GM19372 (cell line): ENCODE results near the gene PRSS12.
"Not testable (repeated sequence)": the region's sequence is repeated elsewhere in the genome, so short reads cannot be mapped to it uniquely, and the experiment has no call there.

ENCODE experiments used
- ATAC-seq: cut with Tn5 transposase; IDR thresholded peaks from one replicate; pipeline ENCODE4 v1.9.1; 2021; ENCODE audit warnings: mild to moderate bottlenecking, low read depth, moderate library complexity; ENCODE audit not compliant: unreplicated experiment

The PRSS12 gene

GRCh38 chr4:118327554-118328241, 25.1 kb downstream of the PRSS12 start:
- ATAC-seq = no peak

DNA sequence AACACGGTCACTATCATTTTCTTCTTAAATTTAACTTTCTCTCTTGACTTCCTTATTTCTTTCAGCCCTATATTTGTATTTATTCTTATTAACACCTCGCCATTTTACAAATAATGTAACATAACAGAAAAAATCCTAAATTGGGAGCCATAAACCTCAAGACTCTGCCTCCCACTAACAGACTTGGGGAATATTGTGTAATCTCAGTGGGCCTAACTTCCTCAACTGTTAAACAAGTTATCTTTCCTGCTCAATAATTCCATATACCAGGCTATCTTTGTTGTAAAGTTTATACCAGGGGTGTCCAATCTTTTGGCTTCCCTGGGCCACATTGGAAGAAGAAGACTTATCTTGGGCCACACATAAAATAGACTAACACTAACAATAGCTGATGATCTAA, 26.2 kb downstream of the PRSS12 start:
- no peak for ATAC-seq

DNA sequence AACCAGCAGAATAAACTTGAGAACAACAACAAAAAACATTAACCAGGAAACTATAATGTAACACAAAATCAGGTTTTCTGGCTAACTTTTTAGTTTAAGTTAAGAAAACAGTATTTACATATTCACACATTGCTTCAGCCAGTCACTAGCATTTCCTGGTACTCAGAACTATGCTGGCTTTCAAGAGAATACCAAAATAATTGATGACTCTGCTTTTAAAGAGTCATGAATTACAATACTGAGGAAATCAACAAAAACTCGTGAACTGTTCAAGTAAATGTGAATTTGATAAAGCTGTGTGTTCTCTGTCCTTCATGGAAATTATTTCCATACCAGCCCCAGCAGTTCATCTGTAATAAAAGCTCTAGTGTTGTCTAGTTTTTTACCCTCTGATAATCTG, 27.4 kb downstream of the PRSS12 start:
- no peak for ATAC-seq

- no peak for ATAC-seq
Measured at GRCh38 chr4:118322831-118323502, 29.8 kb downstream of the PRSS12 start.

- ATAC-seq = no peak
Measured at GRCh38 chr4:118318931-118319330, 33.9 kb downstream of the PRSS12 start.

GRCh38 chr4:118317691-118318090, 35.1 kb downstream of the PRSS12 start:
- ATAC-seq = no peak

GRCh38 chr4:118314221-118314620, 38.6 kb downstream of the PRSS12 start:
- no peak for ATAC-seq

- no peak for ATAC-seq
Measured at GRCh38 chr4:118313098-118313497, 39.7 kb downstream of the PRSS12 start.

DNA sequence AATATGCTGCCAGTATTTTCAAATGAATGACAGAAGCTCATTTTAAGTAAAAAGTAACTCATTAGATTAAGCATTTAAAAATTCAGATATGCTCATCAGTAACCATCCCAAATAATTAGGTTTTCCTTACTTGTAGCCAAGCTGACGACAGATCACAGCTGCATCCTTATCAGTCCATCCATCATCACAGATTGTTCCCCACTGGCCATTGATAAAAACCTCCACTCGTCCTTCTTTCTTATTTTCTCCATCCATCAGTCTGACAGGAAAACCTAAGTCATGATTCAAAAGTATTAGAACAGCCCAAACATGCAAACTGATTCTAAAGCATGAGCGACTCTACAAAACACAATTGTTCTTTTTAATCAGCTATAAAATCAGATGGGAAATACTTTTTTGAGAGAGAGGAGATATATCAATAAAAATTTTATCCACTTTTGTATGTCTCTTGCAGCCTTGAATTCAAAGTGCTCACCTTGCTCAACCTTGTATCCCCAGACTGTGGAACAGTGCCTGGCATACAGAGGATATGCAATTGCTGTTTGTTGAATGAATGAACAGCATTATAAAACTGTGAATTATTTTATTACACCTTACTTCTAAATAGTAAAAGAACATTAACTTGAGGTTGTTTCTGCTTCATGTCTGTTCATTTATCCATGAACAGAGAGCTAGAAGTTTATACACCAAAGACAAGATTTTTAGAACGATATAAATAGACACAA, 44.3 kb downstream of the PRSS12 start:
- no peak for ATAC-seq

- no peak for ATAC-seq
Measured at GRCh38 chr4:118307643-118308042, 45.2 kb downstream of the PRSS12 start.

DNA sequence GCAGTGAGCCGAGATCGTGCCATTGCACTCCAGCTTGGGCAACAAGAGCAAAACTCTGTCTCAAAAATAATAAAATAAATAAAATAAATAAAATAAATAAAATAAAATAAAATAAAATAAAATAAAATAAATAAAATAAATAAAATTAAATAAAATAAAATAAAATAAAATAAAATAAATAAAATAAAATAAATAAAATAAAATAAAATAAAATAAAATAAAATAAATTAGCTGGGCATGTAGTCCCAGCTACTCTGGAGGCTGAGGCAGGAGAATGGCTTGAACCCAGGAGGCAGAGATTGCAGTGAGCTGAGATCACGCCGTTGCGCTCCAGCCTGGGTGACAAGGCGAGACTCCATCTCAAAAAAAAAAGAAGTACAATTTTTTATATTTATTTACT, 53.2 kb downstream of the PRSS12 start:
- not testable (repeated sequence) for ATAC-seq

GRCh38 chr4:118296729-118297128, 56.1 kb downstream of the PRSS12 start:
- no peak for ATAC-seq

DNA sequence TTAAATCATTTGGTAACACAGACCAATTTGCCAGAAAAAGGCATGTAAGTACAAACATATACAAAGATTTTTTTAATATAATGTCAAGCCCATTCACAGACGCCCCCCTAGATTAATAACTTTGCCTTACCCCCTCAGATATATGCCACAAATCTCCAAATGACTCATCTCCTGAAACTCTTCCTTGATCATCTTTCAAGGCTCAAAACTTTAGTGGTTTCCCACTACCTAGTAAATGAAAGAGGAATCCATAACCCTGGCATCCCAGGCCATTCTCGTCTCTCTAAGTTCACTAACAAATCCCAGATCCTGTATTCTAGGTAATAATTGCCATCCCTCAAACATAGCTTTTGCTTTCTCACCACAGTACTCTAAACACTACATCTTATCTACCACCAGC, 61.9 kb downstream of the PRSS12 start:
- ATAC-seq = no peak

GRCh38 chr4:118289794-118290193, 63.0 kb downstream of the PRSS12 start:
- ATAC-seq = no peak

GRCh38 chr4:118287711-118288451, 64.9 kb downstream of the PRSS12 start:
- no peak for ATAC-seq

GRCh38 chr4:118286685-118287084, 66.1 kb downstream of the PRSS12 start:
- ATAC-seq = no peak

- no peak for ATAC-seq
Measured at GRCh38 chr4:118285931-118286330, 66.9 kb downstream of the PRSS12 start.

GRCh38 chr4:118284169-118284568, 68.6 kb downstream of the PRSS12 start:
- peak; percentile 47 for ATAC-seq

GRCh38 chr4:118282692-118283091, 70.1 kb downstream of the PRSS12 start:
- ATAC-seq = no peak

GRCh38 chr4:118281611-118282442, 71.0 kb downstream of the PRSS12 start:
- ATAC-seq = no peak
